Measurements from ENCODE around the gene HRAS. TPM values are rescaled to one million over a fixed set of nuclear protein-coding genes. Genes with fewer than 3 reads are reported as not detected.

HRAS gene
- total and polyA plus RNA-seq, 2 of the 13 experiments (the other 11 are each of a cell fraction or from before 2014, with no cell fraction given), result 32.9 to 50.0 TPM

GRCh38 chr11:575313-575995 lies 40.1 kb upstream of the HRAS start (continued):
- TF ChIP-seq THRA (CRISPR knock-in tag; IDR thresholded peaks at IDR 0.05; ENCODE audit: borderline replicate concordance) (0 out of 2 replicates have a peak, but pooled peaks have one; percentile 47), THAP9 (CRISPR knock-in tag; IDR thresholded peaks at IDR 0.05; ENCODE audit: borderline replicate concordance) (no peak), CSRNP2 (CRISPR knock-in tag; conservative IDR thresholded peaks at IDR 0.05; ENCODE audit: low read depth) (no peak), SP1 (IDR thresholded peaks at IDR 0.05) (no peak), SP1 (CRISPR knock-in tag; IDR thresholded peaks at IDR 0.05) (no peak), NFYB (CRISPR knock-in tag; IDR thresholded peaks at IDR 0.05) (no peak), ZNF776 (CRISPR knock-in tag; IDR thresholded peaks at IDR 0.05) (peak; percentile 66; the same call in 1 of the 2 replicates), RAD21 (CRISPR knock-in tag; IDR thresholded peaks at IDR 0.05) (no peak), ZNF549 (CRISPR knock-in tag; IDR thresholded peaks at IDR 0.05) (no peak), PAXIP1 (CRISPR knock-in tag; conservative IDR thresholded peaks at IDR 0.05) (peak; percentile 28; the same call in 1 of the 2 replicates), MTF1 (CRISPR knock-in tag; IDR thresholded peaks at IDR 0.05) (no peak), ZC3H13 (CRISPR knock-in tag; IDR thresholded peaks at IDR 0.05) (peak; percentile 24; the same call in 1 of the 2 replicates), NFE2L2 (IDR thresholded peaks at IDR 0.05; ENCODE audit: low read length) (no peak), ZNF609 (CRISPR knock-in tag; IDR thresholded peaks at IDR 0.05; ENCODE audit: borderline replicate concordance) (no peak)
